ENCODE results near the gene NCOA7.

DNA sequence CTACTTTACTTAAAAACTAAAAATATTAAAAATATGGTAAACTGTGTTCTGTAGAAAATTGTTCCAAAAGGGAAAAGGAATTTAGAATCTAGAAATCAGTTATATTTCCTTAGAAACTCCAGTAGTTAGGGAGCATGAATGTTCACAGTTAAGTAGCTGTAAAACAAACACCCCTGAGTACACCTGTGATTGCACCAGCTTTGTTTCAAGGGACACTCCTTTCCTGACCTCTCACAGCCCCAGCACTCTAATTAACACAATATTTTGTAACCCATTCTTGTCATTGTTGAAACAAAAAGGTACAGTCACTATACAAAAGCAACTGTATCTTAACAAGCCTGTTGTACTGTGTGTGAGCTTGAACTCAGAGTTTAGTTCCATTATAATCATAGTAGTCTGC is 72.3 kb downstream of the NCOA7 start:
- TF ChIP-seq, protein P1, sequence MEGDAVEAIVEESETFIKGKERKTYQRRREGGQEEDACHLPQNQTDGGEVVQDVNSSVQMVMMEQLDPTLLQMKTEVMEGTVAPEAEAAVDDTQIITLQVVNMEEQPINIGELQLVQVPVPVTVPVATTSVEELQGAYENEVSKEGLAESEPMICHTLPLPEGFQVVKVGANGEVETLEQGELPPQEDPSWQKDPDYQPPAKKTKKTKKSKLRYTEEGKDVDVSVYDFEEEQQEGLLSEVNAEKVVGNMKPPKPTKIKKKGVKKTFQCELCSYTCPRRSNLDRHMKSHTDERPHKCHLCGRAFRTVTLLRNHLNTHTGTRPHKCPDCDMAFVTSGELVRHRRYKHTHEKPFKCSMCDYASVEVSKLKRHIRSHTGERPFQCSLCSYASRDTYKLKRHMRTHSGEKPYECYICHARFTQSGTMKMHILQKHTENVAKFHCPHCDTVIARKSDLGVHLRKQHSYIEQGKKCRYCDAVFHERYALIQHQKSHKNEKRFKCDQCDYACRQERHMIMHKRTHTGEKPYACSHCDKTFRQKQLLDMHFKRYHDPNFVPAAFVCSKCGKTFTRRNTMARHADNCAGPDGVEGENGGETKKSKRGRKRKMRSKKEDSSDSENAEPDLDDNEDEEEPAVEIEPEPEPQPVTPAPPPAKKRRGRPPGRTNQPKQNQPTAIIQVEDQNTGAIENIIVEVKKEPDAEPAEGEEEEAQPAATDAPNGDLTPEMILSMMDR (IDR thresholded peaks at IDR 0.05), result no peak
- TF ChIP-seq EP300 (IDR thresholded peaks at IDR 0.05) (no peak), POLR2AphosphoS5 (IDR thresholded peaks at IDR 0.05) (no peak), POLR2A (IDR thresholded peaks at IDR 0.05) (no peak)

All from suprapubic skin (tissue), 4 donors.